GM19193 (cell line): ENCODE results near the gene PCDH17.

Experiments used
- POLR2A ChIP-seq: IDR thresholded peaks from 4 replicates; pipeline ENCODE4 v1.6.1; 2011; ENCODE audit not compliant: insufficient read depth, insufficient read length; ENCODE audit errors: extremely low read depth

The PCDH17 gene

DNA sequence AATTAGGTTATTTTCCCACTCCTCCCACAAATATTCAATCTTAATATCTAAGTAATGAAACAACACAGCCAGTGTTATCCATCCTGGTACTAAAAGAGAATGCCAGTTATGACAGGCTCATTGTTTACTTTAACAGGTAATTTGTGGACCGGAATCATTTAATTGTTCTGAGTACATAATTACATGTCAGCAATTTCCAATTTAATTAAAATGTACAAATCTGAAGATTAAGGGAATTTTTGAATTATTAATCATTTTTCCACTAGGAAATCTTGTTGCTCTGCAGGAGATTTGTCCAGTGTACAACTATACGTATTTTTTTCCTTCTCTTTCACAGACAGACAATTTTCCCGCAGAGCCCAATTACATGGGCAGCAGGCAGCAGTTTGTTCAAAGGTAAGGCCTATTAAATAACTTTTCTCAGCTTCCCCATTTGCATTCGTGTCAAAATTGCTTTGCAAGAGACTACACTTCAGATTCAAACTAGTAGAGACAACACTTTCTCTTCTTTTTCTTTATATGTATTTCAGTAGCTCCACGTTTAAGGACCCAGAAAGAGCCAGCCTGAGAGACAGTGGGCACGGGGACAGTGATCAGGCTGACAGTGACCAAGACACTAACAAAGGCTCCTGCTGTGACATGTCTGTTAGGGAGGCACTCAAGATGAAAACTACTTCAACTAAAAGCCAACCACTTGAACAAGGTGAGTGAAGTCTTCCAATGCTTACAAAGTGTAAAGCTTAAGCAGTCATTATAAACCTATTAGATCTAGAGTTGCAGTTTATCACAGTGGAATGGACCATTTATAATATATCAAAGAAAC is 34.8 kb downstream of the PCDH17 start:
- TF ChIP-seq POLR2A = no peak

DNA sequence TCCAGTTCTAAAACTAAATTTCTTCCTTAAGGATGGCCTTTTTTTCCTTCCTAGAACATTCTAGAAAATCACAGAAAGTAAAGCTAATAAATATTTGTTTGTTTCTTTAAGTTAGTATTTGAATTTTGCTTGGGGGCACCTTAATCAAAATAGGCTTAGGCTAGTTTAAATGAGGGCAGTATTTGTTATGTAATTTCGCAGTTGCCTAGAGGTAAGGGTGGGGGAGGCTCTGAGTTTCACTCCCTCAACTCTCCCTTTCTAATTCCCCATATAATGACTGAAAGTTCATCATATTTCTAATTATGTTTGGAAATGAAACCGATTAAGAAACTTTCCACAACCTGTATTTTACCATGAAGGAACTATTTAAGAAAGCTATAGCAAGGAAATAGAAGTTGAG is 40.6 kb downstream of the PCDH17 start:
- TF ChIP-seq POLR2A = no peak

DNA sequence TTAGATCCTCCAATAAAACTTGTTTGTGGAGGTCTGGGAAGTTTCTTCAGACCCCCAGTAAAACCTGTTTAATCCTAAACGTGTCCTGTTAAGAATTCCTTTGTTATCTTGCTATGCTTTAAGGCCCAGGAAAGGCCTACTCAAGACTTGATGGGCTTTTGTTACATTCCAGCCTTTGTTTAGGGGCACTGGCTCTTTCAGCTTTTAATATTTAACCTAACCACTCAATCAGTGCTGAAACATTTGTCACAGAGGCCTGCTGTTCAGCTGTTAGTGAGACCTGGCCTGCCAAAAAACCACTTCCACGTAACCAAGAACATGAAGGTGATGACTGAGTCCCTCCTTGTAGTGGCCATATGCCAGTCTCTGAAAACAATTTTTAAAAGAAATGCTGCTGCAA is 41.7 kb downstream of the PCDH17 start:
- TF ChIP-seq POLR2A = no peak

DNA sequence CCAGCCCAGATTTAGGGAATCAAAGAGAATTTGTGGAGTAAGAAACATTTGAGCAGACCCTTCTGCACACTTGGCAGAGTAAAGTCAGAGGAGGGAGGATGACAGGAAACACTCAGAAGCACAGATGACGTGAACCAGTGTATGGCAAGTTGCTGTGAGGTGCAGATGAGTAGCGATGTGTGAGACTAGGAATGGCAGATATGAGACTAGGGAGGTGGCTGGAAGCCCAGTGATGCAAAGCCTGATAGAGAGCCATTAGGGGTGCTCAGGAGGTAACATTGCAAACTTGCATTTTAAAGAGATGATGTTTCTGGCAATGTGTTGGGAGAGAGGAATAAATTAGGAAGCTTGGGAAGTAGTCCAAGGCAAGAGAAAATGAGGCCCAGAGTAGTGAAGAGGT is 44.0 kb downstream of the PCDH17 start:
- TF ChIP-seq POLR2A = no peak

DNA sequence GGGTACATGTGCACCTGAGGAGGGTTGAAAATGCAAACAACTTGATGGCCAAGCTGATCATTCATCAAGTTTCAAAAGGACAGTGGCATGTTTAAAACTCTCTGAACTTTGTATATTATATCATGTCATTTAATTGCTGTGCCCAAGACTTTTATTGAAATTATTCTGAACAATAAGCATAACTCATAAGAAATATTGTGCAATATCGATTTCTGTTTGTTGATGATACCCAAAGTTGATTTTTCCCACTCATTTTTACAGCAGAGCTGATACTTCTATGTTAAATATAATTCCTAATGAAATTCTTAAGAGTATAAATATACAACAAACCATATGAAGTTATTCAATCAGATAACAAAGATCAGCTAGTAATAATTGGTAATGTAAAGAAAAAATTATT is 49.1 kb downstream of the PCDH17 start:
- TF ChIP-seq POLR2A = no peak

DNA sequence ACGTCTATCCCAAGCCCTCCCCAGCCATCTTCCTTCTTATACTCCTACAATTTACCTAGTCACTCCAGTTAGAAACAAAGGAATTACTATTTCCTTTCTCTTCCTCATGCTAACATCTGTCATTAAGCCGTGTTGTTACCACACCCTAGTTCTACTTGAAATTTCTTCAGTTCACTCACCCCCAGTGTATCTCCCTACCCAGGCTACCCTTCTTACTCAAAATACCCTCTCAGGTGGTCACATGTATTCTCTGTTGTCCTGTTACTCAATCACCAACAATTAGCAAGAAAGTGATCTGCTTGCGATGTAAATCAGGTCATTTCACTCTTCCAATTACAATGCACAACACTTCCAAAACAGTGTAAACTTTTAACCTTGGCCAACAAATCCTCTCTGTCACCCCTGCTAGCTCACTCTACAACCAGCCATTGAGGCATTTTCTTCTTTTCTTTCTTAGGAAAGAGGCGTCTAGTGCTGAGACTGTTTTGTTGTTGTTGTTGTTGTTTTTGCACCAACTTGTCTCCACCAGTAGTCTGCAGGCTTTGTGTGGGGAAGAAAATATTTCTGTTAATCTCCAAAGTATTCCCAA is 50.7 kb downstream of the PCDH17 start:
- no peak for TF ChIP-seq POLR2A

DNA sequence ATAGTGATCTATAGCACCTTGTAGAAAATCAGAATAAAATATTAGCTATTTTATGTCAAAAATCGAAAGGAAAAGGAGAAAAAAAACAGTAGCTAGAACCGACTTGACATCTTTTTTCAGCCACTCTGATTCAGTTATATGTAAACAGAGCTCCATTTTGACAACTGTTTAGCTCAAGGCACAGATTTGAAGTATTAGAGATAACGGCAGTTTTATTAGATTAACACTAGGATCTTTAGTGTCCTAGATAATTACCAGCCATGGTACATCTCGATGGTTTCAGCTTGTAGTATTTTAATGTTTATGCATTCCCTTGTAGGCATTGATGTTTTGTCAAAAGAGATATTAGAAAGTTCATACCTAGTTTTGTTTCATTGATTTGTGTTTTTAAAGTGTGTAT is 67.3 kb downstream of the PCDH17 start:
- TF ChIP-seq POLR2A = no peak

DNA sequence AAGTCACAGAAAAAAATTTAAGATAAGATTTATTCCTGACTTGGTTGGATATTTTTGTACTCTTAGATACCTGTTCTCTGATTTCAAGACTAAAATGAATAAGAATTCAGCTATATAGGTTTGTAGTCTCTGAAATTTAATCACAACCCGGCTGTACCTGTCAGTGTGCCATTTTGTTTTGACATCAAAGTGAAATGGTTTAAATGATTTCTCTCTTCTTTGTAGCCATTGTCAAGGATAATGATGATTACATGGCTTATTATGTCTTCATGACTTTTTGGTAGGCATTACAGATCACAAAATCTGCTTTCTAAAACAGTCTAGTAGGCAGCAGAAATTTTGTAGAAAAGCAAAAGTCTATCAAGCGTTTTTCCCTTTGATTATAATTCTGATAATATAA is 72.5 kb downstream of the PCDH17 start:
- TF ChIP-seq POLR2A = no peak

DNA sequence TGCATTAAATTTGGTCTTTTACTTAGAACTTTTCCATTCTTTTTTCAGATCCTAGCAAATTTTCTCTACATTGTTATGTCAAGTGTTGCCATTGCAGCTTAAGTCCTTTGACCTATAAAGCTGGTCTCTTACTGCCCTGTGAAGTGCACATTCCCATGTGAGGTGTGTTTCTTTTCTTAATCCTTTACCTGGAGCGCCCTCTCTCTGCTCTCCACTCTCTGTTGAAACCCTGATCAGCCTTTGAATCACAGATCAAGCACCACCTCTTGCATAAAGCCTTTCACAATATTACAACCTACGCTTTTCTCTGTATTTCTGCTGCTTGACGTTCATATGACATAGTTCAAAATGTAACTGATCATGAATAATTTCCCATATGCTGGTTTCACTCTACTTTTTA is 84.8 kb downstream of the PCDH17 start:
- no peak for TF ChIP-seq POLR2A

DNA sequence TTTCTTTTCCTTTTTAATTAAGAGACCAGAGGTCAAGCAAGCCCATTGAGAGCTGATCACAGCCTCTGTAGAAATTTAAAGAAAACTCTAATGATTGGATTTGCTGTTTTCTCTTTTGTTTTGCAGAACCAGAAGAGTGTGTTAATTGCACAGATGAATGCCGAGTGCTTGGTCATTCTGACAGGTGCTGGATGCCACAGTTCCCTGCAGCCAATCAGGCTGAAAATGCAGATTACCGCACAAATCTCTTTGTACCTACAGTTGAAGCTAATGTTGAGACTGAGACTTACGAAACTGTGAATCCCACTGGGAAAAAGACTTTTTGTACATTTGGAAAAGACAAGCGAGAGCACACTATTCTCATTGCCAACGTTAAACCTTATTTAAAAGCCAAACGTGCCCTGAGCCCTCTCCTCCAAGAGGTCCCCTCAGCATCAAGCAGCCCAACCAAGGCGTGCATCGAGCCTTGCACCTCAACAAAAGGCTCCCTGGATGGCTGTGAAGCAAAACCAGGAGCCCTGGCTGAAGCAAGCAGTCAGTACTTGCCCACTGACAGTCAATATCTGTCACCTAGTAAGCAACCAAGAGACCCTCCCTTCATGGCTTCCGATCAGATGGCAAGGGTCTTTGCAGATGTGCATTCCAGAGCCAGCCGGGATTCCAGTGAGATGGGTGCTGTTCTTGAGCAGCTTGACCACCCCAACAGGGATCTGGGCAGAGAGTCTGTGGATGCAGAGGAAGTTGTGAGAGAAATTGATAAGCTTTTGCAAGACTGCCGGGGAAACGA is 93.1 kb downstream of the PCDH17 start:
- no peak for TF ChIP-seq POLR2A

DNA sequence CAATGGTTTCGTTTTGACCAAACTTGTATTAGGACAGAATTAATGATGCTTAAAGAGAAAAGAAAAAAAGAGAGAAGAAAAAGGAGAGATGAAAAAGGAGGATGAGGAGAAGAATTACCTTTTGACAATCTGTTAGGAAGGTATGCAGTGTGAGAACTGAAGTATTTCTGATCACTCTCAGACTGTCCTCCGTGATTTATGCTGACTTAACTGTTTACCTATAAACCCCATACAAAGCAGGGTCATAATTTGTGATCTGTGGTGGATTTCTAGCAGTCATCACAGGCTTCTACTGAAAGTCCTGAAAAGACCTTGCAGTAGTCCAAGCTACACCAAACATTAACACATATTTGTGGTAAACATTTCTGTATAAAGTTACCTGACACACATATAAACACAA is 93.9 kb downstream of the PCDH17 start:
- no peak for TF ChIP-seq POLR2A

DNA sequence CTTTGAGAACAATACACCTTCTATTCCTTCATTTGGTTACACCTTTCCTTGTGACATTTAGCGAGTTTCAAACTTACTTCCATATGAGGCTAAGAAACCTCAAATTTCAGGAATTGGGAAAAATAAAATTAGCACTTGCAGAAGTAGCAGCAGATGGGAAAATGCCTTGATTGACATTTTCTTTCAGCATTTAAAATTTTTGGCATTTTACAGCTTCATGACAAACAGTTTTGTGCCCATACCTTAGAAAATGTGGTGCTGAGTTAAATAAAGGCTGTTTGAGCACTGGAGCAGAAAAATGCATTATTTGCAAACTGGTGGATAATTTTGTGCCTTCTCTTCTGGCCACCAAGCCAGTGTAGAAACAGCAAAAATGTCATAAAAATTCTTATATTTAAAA is 95.4 kb downstream of the PCDH17 start:
- no peak for TF ChIP-seq POLR2A

DNA sequence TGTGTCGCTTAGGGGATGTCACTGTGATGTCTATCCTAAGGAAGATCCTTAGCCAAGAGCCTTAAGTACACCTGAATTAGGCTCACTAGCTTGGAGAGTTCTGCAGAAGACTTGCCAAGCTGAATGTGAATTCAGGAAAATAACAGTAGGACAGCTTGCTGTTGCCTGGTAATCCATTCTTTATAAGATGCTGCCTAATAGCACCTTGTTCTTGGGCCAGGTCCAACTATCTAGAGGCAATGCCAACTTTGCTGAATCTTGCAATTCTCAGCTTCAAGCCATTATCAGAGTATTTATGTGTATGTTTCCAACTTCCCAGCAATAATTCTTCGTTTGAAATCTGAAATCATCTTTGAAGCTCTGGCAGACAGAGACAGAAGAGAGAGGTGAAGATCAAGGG is 102.8 kb downstream of the PCDH17 start:
- no peak for TF ChIP-seq POLR2A

DNA sequence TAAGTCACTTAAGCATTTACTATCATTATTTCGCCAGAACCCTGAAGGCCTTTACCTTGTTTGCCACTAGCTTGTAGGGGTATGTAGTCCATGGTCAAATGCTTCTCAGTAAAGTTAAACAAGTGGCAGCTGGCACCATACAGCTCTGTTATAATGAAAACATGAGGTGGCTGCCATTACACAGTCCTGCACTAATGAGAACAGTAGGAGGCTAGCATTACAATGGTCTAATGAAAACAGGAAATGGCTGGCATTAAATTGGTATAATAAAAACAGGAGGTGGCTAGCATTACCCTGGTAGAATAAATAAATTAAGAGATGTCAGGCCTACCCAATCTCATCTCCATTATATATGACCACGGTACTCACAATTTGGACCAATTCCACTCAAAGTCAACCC is 107.5 kb downstream of the PCDH17 start:
- no peak for TF ChIP-seq POLR2A

DNA sequence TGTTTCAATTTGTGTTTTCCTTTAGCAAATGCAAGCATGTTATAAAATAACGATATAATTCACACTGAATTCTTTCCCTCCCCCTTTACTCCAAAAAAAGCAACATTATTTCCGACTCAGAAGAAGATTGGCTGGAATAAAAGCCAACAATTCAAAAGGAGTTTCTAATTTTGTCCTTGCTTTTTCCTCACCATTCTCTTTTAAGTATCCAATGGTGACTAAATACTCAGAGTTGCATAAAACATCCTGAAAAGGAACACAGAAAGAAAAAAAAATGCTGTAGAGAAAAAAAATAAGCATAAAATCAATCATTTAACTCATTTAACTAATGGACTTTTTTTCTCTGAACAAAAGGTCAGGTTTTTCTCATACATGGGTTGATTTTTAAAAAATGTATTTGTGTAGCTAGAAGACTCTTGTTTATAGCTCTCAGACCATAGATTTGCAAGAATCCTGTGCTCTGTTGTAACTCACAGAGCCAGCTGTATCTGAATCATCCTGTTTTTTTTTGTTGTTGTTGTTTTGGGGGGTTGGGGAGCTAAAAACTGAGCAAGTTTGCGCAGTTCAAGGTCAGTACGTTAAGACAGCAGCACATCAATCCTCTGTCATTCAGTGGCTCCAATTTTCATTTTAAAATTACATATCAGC is 108.1 kb downstream of the PCDH17 start:
- no peak for TF ChIP-seq POLR2A

DNA sequence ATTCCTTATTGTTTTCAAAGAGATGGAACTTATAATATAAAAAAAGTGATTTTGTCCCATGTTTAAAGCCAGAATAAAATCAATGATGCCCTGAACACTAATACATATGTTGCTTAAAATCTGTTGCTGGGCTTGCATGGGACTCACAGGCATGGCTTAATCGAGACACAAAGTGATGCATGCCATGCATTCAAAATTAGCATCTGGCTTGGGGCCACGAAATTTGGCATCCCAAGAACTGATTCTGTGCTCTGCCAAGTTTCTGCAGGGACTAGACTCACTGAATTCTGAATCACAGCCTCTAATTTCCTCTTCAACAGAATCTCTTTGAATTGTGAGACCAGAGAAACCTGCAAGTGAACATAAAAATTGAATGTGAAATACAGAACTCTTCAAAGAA is 109.2 kb downstream of the PCDH17 start:
- no peak for TF ChIP-seq POLR2A

DNA sequence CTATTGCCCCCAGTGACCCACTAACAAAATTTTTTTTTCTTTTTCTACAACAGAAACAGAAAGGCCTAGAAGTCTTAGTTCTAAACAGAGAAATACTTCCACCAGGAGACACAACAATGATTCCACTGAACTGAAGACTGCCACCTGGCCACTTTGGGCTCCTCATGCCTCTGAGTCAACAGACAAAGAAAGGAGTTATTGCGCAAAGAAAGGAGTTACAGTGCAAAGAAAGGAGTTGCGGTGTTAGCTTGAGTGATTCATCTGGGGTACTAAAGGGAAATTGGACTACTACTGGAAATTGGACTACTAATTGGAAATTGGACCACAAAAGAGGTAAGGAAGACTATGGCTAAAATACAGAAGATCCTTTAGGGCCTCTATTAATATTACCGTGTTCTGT is 116.6 kb downstream of the PCDH17 start:
- no peak for TF ChIP-seq POLR2A
